Measurements from ENCODE around the gene LIM2.

LIM2 gene

DNA sequence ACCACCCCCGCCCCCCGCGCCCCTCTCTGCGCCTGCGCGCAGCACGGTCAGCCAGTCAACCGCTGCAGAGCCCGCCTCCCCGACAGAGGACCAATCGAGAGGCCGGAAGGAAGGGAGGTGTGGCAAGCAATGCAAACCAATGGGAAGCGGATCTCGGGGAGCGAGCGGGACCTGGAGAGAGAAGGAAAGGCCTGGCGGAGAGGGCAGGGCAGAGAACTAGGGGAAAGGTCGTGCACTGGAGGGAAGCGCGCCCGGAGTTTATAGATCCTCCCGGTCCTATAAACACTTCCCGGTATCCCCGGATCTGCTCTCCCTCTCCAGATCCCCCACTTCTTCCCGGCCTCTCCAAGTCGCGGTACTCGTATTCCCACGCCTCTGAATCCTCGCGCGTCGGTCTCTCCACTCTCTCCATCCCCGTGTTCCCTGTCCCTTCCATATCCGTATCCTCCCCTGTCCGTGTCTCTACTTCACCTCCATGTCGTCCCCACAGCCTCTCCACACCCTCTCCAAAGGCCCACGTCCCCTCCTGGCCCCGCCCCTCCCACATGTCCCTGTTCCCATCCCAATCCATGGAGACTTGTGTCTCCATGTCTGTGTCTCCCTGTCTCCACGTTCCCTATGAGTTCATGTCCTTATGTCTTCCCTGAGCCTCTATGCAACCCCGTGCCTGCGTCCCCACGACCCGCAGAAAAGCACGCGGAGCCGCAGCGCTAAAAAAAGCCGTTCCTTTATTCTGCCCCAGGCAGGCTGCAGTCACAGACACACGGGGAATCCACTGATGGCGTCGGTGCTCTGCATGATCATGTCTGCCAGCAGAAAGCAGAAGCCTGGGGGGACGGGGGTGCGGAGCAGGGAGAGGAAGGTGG is 21.2 kb downstream of the LIM2 start:
- peak; percentile 81 to 96 (median 86) for DNase-seq (ENCODE audit: low read depth in 4 of 4, low spot score in 1 of 4)

DNA sequence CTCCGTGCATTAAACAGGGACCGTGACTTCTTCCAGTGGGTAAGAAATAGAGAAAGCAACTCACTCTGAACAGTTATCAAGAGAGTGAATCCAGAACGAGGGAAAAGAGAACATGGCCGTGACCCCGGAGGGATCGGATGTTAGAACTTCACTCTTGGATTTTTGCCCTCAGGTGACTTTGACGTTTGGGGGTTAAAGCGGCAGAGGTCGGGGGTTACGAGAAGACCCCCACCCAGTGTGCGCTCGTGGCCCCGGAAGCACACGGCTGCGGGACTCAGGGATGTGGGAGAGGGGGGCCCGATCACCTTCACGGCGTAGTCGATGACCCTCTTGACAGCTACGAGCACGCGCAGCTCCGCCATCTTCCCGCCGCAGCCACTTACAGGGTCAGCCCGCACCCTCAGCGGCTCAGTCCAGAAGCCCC is 21.8 kb downstream of the LIM2 start, which contains the start of gene ETFB:
TSS of gene ETFB (minus strand) at position 424 of the 424 bp plus-strand sequence. CDS start at position 362, 62 bp downstream.
- DNase-seq (ENCODE audit: low read depth in 4 of 4, low spot score in 1 of 4): no peak

DNA sequence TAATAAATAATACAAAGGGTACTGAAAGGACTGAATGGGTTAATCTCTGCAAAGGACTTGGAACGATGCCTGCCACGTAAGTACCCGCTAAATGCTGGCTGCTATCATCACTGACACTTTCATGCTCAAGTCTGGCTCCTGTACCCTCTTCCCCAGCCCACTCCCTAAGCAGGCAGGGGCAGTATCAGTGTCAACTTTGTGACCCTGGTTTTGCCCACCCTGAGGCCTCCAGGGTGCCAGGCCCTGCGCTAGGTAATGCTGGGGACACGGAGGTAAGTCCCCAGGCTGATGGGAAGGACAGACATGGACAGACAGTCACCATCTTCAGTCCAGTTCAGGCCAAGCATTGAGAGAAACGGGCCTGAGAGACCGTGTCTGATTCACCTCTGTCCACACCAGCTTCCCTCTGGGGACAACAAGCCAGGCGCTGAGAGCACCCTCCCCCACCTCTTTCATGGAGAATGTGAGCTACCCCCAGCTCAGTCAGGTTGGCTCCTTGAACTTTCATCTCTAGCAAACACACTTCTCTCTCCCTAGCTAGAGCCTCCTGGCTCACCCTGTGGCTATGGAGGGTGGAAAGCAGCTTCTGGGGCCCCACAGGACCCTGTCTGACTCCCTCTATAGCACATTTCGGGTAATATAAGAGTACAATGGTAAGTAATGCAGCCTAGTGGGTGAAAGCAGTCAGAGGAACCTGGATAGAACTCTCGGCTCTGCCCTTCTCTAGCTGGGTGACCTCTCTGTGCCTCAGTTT is 22.4 kb downstream of the LIM2 start:
- no peak for DNase-seq (ENCODE audit: low read depth in 4 of 4, low spot score in 1 of 4)

DNA sequence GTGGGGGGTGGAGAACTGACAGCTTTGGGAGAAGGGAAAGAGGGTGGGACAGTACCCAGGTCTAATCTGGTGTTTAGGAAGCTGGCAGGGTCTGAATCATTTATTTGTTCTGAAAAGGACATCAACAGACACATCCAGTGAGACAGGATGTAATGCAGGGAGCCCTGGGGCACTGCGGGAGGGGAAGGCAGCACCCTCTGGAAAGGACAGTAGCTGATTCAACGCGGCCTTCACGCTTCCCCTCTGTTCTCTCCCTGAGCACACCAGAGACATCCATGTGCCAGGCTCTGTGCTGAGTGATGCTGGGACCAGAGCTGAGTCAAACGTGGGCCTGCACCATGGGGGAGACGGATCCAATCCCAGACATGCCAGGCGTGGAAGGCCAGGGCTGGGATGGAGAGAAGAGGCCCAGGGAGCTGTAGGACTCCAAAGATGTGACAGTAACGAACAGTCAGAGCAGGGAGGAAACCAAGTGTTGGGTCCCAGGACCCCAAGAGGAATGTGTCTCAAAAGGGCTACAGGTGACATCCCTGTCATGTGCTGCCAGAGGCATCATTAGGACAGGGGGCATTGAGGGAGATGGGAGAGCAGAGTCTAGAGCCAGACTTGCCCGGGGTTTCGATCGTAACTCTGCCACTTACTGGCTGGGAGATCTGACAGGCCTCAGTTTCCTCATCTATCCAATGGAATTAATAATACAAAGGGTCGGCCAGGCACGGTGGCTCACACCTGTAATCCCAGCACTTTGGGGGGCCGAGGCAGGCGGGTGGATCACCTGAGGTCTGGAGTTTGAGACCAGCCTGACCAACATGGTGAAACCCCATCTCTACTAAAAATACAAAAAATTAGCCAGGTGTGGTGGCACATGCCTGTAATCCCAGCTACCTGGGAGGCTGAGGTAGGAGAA is 23.3 kb downstream of the LIM2 start:
- no peak for DNase-seq (ENCODE audit: low read depth in 4 of 4, low spot score in 1 of 4)

DNA sequence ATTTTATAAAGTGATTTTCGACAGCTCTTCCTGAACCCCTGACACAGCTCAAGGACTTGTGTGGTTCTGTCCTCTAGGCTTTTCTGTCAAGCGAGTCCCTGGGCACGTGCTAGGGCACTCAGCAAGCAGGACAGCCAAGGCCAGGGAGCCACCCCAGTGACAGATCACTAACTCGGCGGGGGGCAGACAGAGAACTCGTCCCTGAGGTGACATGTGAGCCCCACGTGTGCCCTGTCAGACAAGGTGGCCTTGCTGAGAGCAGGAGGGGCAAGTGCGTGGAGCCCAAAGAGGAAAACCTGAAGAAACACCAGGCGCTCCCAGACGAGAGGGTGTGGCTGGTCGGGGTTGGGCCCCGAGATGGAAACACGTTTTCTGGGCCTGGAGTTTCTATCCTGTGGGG is 26.5 kb downstream of the LIM2 start:
- DNase-seq (ENCODE audit: low read depth in 4 of 4, low spot score in 1 of 4): no peak

DNA sequence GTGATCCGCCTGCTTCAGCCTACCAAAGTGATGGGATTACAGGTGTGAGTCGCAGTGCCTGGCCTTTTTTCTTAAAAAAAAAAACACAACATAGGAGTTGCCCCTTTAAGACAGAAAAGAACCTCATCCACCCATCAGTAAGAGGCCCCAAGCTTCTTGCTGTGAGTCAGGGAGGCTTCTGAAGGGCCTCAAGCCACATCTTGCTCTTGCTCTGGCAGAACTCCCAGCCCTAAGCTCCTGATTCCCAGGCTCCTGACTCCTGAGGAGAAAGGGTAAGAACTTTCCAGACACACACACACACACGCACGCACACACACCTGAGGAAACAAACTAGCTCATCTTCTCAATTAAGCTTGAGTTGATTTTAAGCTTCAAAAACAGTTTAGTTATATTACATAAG is 28.5 kb downstream of the LIM2 start:
- no peak for DNase-seq (ENCODE audit: low read depth in 4 of 4, low spot score in 1 of 4)

DNA sequence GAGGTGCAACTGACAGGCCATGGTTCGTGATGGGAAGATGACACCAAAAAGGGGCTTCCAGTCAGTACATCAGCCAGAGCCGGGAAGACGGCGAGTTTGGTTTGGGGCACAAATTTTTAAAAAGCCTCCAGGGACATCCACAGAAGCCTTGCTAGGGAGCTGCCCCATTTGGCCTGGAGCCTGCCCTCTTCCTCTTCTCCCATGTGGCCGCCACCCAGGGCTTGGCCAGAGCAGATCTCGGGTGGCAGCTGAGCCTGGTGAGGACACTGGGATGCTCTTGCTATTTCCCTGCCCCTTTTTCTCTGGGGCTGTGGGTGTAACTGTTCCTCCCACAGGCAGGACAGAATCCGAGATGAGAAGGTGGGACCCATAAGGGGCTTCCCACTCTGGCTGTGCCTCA is 29.8 kb downstream of the LIM2 start:
- DNase-seq (ENCODE audit: low read depth in 4 of 4, low spot score in 1 of 4): no peak

DNA sequence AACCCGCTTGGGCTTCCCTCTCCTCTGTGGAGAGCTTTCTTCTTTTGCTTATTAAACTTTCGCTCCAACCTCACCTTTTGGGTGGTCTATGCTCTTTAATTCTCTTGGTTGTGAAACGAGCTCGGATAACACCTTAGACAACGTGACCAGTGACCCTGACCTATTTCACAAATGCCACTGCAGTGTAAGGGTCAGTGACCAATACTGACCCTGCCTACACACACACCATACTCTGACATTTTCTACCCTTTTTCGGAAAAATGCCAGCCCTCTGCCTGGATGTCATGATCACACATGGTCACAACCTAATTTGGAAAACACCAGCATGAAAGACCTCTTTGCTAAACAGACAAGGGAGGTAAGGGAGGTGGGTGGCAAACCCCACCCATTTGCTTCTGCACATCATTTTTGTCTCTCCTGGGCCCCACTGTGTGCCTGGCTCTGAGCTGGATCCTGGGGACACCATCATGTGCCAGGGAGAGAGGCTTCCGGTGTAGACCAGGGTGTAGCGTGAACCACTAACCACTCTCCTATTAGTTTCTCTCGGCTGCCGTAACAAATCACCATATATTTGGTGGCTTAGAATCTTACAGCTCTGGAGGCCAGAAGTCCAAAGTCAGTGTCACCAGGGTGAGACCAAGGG is 31.5 kb downstream of the LIM2 start:
- no peak for DNase-seq (ENCODE audit: low read depth in 4 of 4, low spot score in 1 of 4)

DNA sequence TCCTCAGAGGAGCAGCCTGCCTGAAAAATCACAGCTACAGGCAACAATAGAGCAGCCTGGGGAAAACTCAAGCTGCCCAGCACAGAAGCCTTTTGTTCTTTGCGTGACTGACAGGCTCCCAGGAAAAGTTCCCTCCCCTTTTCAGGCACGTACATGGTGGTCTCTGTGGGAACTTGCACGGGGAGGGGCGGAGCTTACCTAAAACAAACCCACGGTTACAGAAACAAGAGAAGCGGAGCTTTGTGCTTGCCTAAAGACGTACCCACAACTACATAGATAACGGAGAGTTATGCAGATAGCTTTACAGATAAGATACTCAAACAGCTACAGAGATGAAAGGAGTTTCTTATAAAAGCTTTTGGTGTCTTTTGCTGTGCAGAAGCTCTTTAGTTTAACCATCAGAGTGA is 33.0 kb downstream of the LIM2 start:
- no peak for DNase-seq (ENCODE audit: low read depth in 4 of 4, low spot score in 1 of 4)

DNA sequence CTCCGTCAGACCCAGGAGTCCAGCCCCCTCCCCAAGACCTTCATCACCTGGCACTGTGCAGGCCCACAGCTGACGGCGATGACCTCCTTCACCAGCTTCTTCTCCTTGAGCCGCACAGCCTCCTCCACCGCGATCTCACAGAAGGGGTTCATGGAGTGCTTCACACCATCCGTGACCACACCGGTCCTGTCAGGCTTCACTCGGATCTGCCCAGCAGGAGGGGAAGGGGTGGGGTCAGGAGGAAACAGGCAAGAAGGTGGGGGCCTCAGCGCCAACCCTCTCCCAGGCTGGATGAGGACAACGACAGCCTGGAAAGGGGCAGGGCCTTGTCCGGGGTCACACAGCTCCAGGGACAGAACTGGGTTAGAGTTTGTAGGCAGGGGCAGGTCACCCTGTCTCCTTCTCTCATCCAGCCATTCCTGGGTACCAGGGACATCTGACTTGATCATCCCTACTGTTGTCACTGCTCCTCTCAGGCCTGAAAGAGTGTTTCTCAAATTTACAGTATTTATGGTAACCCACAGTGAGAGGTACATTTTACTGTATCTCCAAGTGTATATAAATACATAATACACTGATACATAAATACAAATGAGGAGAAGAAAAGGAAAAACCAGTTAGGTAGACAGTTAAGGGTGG is 33.6 kb downstream of the LIM2 start:
- DNase-seq (ENCODE audit: low read depth in 4 of 4, low spot score in 1 of 4): no peak

DNA sequence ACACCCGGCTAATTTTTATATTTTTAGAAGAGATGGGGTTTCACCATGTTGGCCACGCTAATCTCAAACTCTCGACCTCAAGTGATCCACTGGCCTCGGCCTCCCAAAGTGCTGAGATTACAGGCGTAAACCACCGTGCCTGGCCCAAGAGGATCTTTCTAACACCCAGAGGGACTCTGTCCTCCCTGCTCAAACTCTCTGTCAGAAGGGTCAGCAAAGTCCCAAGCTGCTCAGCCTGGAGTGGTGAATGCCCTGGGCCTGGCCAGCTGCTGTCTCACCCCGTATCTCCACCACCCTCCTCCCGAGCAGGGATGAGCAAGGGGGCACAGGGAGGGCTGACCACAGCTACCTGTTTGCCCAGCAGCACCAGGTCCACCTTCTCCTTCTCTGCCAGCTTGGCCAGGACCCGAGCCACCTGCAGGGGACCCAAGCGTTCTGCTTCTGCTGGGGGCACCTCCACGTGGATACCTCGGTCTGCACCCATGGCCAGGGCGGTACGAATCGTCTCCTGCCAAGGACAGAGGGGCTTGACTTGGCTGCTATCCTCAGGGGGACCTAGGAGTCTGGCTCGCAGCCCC is 34.9 kb downstream of the LIM2 start:
- no peak for DNase-seq (ENCODE audit: low read depth in 4 of 4, low spot score in 1 of 4)

DNA sequence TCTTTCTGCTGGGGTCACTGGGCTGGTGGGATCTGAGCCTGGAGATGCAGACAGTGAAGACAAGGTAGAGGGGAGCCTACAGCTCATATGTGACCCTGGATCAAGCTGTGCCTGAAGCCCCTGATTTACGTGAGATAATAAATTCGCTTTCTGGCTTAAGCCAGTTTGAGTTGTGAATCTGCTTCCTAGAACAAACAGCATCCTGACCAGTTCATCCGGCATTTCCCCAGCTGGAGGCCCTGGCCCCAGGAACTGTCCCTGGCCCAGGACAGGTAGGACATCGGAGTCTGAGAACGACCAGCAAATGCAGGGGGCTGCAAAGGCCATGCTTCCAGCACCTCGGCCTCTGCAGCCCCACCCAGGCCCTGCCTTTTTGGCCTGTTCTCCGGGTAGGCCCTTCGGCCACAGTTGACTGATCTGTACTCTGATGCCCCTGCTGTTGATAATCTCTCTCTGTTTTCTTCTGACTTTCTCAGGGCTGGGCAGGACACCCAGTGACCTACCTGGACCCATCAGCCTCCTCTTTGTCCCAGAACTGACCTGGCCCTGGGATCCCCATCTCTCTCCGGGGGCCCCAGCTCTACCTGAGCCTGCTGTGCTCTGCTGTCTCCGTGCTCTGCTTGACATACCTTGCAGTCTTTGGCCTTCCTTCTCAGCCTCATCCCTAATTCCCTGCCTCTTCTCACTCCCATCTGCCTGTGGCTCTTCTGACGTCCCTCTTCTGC is 36.3 kb downstream of the LIM2 start:
- DNase-seq (ENCODE audit: low read depth in 4 of 4, low spot score in 1 of 4): no peak

DNA sequence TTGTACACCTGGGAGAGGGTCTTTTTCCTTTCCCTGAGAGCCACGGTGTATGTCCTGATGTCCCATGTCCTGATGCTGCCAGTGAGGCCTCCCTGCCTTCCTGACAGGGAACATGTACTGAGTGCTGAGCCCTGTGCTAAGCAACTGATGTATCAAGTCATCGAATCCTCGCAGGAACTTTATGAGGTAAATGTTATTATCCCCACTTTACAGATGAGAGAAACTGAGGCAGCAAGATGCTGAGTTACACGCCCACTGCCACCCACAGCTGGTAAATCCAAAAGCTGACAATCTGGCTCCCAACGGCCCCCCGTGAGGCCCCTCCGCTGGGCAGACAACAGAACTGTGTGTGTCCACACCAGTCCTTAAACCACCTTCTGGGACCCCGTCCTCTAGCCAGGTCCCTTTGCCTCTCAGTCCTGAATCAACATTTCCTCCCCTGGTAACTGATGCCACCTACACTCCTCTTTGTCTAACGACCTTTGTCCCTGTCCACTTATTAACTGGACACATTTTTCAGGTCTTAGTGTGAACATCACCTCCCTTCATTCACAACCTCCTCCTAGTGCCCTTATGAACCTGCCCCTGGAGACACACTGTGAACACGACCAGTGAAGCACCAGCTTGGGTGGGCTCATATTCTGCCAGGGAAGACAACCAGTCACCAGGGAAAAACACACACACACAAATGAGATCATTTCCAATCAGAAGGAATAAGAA is 40.4 kb downstream of the LIM2 start:
- DNase-seq (ENCODE audit: low read depth in 4 of 4, low spot score in 1 of 4): no peak

DNA sequence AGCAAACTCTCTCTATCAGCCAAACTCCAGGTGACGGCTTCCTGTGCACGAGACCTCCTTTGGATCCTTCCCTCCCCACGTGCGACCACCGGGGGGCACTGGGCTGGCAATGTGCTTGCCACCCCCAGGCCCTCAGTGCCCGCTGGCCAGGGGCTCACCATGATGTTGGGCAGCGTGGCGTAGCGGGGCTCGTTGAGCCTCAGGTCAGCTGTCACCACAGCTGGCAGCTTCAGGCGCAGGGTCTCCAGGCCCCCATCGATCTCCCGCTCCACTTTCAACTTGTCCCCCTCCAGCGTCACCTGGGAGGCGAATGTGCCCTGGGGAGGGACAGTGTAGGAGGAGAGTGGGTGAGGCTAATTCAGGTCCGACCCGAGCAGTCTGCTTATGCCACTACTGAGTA is 41.0 kb downstream of the LIM2 start:
- DNase-seq (ENCODE audit: low read depth in 4 of 4, low spot score in 1 of 4): no peak

DNA sequence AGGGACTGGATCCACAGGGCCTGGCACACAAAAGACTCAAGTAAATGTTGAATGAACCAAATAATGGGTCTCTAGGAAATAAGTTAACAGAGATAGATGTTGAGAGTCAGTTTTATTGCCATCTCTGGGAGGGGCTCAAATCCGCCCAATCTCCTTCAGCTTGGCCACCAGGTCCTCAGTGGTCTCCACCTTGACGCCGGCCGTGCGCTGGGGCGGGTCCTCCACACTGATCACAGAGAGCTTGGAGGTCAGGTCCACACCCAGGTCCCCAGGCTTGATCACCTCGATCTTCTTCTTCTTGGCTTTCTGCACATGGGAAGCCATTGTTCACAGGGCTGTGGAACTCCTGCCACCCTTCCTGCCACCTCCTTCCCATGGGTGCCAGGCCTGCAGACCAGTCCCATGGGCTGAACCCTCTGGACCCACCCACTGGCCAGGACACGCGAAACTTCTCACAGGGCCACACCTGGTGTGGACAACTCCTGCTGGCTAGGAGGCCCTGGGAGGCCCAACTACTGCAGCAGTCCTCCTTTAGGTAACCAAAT is 42.6 kb downstream of the LIM2 start:
- DNase-seq (ENCODE audit: low read depth in 4 of 4, low spot score in 1 of 4): no peak

DNA sequence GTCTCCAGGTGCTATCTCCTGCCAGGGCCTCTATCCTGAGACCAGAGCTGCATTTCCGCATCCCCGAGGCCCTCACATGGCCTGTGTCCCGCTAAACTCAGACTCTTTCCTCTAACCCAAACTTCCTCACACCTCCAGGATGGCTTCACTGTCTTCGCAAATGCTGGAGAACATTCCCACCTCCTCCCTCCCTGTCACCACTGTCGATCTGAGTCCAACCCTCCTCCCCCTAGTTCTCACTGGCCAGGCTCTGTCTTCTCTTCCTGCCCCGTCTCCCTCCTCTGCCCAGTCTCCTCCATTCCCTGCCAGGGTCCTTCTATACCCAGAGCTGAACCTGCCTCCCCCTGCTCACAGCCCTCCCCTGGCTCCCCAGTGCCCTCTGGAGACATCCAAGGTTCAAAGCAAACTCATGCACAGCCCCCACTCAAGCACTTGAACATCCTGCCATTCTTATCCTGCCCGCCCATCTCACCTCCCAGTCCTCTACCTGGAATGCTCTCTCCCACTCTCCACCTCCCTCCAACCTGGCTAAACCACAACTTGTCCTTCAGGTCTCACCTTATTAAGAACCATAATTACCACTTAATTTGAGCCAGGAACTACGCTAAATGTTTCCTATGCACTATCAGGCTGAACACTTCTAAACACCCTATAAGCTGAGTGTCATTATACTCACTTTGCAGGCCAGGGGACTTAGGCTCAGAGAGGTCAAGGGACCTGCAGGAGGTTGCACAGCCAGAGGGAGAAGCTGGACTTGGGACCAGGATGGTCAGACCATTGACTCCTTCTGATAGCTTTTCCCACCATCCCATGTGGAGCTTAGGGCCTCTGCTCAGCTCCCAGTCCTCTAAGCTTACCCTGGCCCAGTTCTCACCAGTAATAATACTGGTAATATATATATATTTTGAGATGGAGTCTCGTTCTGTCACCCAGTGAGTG is 44.9 kb downstream of the LIM2 start:
- no peak for DNase-seq (ENCODE audit: low read depth in 4 of 4, low spot score in 1 of 4)

DNA sequence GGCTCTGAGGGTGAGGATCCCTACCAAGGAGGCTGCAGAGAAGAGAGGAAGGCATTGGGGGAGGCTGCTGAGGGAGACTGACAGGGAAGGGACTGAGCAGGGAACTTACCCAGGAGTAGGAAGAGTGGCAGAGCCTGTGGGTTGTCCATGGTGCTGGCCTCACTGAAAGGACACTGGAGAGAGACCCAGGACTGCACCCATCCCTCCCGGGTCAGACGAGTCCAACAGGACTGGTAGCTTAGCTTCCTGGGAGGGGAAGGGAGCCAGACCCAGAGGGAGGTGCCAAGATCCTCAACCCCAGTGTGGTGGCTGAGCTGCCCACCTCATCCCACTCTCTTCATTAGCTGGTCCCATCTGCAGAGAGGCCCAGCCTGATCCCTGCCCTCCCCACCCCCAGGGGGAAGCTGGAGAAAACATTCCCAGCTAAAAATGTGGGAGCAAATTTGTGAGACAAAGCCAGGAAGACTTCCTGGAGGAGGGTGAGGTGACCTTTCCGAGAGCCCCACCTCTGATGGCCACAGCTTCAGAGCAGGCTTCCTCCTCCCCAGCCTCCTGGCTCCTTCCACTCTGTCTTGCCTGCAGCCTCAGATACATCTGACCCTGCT is 45.7 kb downstream of the LIM2 start, which contains the start of gene VSIG10L:
TSS of gene VSIG10L (minus strand) at position 164 of the 605 bp plus-strand sequence. CDS start at position 149, 15 bp downstream.
- no peak for DNase-seq (ENCODE audit: low read depth in 4 of 4, low spot score in 1 of 4)
